Muscle of leg (tissue), 16 donors: ENCODE results near the gene ARL6IP1. TPM values are rescaled to one million over a fixed set of nuclear protein-coding genes. Genes with fewer than 3 reads are reported as not detected.

Source experiments
- DNase-seq: peaks from one replicate; pipeline ENCODE4 v3.0.0; 2013
- H3K27ac ChIP-seq: one replicate; pipeline ENCODE4 v1.5.1; 2013; ENCODE audit warnings: mild to moderate bottlenecking, low read length, control low read depth
- H3K27me3 ChIP-seq: one replicate; pipeline ENCODE4 v1.6.1; 2013; ENCODE audit warnings: low read length; ENCODE audit not compliant: control insufficient read depth, insufficient read depth
- H3K36me3 ChIP-seq: one replicate; pipeline ENCODE4 v1.6.1; 2013; ENCODE audit warnings: low read length; ENCODE audit not compliant: control insufficient read depth, insufficient read depth
- H3K4me1 ChIP-seq: one replicate; pipeline ENCODE4 v1.6.1; 2013; ENCODE audit warnings: low read length; ENCODE audit not compliant: control insufficient read depth, insufficient read depth
- H3K4me3 ChIP-seq: one replicate; pipeline ENCODE4 v1.5.1; 2013; ENCODE audit warnings: low read length, control low read depth
- H3K9me3 ChIP-seq: replicated peaks from 2 replicates; pipeline ENCODE4 v1.6.1; 2013; ENCODE audit warnings: low read depth, low read length; ENCODE audit not compliant: control insufficient read depth
- WGBS: methylation state at CpG from one replicate; pipeline ENCODE4 v1.1.5; 2013; ENCODE audit warnings: missing lambda C conversion rate; ENCODE audit not compliant: insufficient coverage; 5-methylcytosine and 5-hydroxymethylcytosine counted together
- long read RNA-seq, 11 donors: transcript quantifications; one replicate each; lab custom pipeline, GENCODE V29; 2026
- polyA plus RNA-seq, 8 donors: library from polyadenylated mRNA; unstranded; fragments of 120-200 nt; gene quantifications; one replicate each; pipeline versions ENCODE4 v1.2.1 to v1.2.3, GENCODE V29; 2013; ENCODE audit warnings: inconsistent platforms in 1 of 8, low replicate concordance in 1 of 8; ENCODE audit not compliant: insufficient read length in 8 of 8, insufficient read depth in 1 of 8
- total RNA-seq: library from RNA; stranded (reverse); fragments of 120-200 nt; gene quantifications from one replicate; pipeline ENCODE4 v1.2.4, GENCODE V29; 2013

The ARL6IP1 gene
- total RNA-seq, result 70.0 TPM
- polyA plus RNA-seq, result 100 to 1,000 TPM in 5 of 8 donors, 10 to 100 TPM in 3; 80.4 to 134 (median 103) TPM
- long read RNA-seq, donor 1, transcript ARL6IP1-201 (6 exons, 2,409 nt), result major isoform, 37 of 39 reads
- long read RNA-seq, donor 1, partial matches to known transcripts, result 0 of 39 reads
- long read RNA-seq, donor 1, other reads (novel, unspliced or antisense), result 0 of 39 reads
- long read RNA-seq, donor 2, transcript ARL6IP1-201 (6 exons, 2,409 nt), result major isoform, 7 of 7 reads
- long read RNA-seq, donor 2, partial matches to known transcripts, result 0 of 7 reads
- long read RNA-seq, donor 2, other reads (novel, unspliced or antisense), result 0 of 7 reads
- long read RNA-seq, donor 3, transcript ARL6IP1-201 (6 exons, 2,409 nt), result major isoform, 69 of 74 reads
- long read RNA-seq, donor 3, partial matches to known transcripts, result 0 of 74 reads
- long read RNA-seq, donor 3, other reads (novel, unspliced or antisense), result 0 of 74 reads
- long read RNA-seq, donor 4, transcript ARL6IP1-201 (6 exons, 2,409 nt), result major isoform, 30 of 45 reads
- long read RNA-seq, donor 4, partial matches to known transcripts, result 12 of 45 reads
- long read RNA-seq, donor 4, other reads (novel, unspliced or antisense), result 0 of 45 reads
- long read RNA-seq, donor 5, transcript ARL6IP1-201 (6 exons, 2,409 nt), result major isoform, 134 of 148 reads
- long read RNA-seq, donor 5, transcript ARL6IP1-206 (2 exons, 806 nt), result minor isoform, 8 of 148 reads
- long read RNA-seq, donor 5, partial matches to known transcripts, result 0 of 148 reads
- long read RNA-seq, donor 5, other reads (novel, unspliced or antisense), result 5 of 148 reads
- long read RNA-seq, donor 6, transcript ARL6IP1-206 (2 exons, 806 nt), result minor isoform, 5 of 85 reads
- long read RNA-seq, donor 6, transcript ARL6IP1-201 (6 exons, 2,409 nt), result major isoform, 76 of 85 reads
- long read RNA-seq, donor 6, partial matches to known transcripts, result 0 of 85 reads
- long read RNA-seq, donor 6, other reads (novel, unspliced or antisense), result 0 of 85 reads
- long read RNA-seq, donor 7, transcript ARL6IP1-201 (6 exons, 2,409 nt), result major isoform, 61 of 76 reads
- long read RNA-seq, donor 7, partial matches to known transcripts, result 13 of 76 reads
- long read RNA-seq, donor 7, other reads (novel, unspliced or antisense), result 0 of 76 reads
- long read RNA-seq, donor 8, transcript ARL6IP1-201 (6 exons, 2,409 nt), result major isoform, 44 of 47 reads
- long read RNA-seq, donor 8, partial matches to known transcripts, result 0 of 47 reads
- long read RNA-seq, donor 8, other reads (novel, unspliced or antisense), result 0 of 47 reads
- long read RNA-seq, donor 9, transcript ARL6IP1-201 (6 exons, 2,409 nt), result major isoform, 61 of 72 reads
- long read RNA-seq, donor 9, partial matches to known transcripts, result 10 of 72 reads
- long read RNA-seq, donor 9, other reads (novel, unspliced or antisense), result 0 of 72 reads
- long read RNA-seq, donor 10, transcript ARL6IP1-201 (6 exons, 2,409 nt), result major isoform, 80 of 87 reads
- long read RNA-seq, donor 10, partial matches to known transcripts, result 0 of 87 reads
- long read RNA-seq, donor 10, other reads (novel, unspliced or antisense), result 6 of 87 reads
- long read RNA-seq, donor 11, transcript ARL6IP1-201 (6 exons, 2,409 nt), result major isoform, 47 of 50 reads
- long read RNA-seq, donor 11, partial matches to known transcripts, result 0 of 50 reads
- long read RNA-seq, donor 11, other reads (novel, unspliced or antisense), result 0 of 50 reads

- under 1% methylated on average over 76 of the region's 77 CpGs for WGBS
- H3K4me1 ChIP-seq, result peaks cover 8% of the 10 kb centered on the region
- DNase-seq, result peak; percentile 100
- H3K4me3 ChIP-seq, result peak within 1 kb of the TSS; percentile 89
- no peaks in the 10 kb centered on the region for H3K9me3 ChIP-seq
- H3K27ac ChIP-seq, result peak within 1 kb of the TSS; percentile 94
- peaks cover 4% of the 10 kb centered on the region for H3K36me3 ChIP-seq
- no peaks in the 10 kb centered on the region for H3K27me3 ChIP-seq
These were observed at the start of gene ARL6IP1 for GRCh38 chr16:18801145-18801972. Gene ARL6IP1 (minus strand): TSS chr16:18801549. CDS start chr16:18801466, 83 bp downstream.

DNA sequence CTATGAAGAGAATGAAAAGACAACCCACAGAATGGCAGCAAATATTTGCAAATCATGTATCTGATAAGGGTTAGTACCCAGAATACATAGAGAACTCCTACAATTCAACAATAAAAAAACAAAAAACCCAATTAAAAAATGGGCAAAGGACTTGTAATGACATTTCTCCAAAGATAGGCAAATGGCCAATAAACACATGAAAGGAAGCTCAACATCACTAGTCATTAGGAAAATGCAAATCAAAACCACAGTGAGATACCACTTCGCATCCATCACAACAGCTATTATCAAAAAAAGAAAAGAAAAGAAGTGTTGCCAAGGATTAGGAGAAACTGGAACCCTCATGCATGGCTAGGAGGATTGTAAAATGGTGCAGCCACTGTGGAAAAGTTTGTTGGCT lies 45.1 kb upstream of the ARL6IP1 start:
- no peaks in the 10 kb centered on the region for H3K9me3 ChIP-seq
- no peak overlapping the region for H3K4me3 ChIP-seq
- H3K4me1 ChIP-seq, result no peaks in the 10 kb centered on the region
- H3K27me3 ChIP-seq, result no peaks in the 10 kb centered on the region
- DNase-seq, result no peak
- H3K27ac ChIP-seq, result no peak overlapping the region
- WGBS, result no CpG with 5 or more reads among the region's 1 CpG
- peaks cover 64% of the 10 kb centered on the region for H3K36me3 ChIP-seq

DNA sequence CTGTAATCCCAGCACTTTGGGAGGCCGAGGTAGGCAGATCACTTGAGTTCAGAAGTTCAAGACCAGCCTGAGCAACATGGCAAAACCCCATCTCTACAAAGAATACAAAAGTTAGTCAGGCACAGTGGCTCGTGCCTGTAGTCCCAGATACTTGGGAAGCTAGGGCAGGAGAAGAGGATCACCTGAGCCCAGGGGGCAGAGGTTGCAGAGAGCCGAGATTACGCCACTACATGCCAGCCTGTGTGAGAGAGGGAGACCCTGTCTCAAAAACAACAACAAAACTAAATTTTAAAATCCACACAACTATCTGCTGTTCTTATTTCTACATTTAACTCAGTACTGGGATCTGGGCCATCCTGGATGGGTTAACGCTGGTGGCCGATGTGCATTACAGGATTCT lies 41.2 kb upstream of the ARL6IP1 start:
- Histone ChIP-seq H3K27ac (no peak overlapping the region), H3K4me3 (no peak overlapping the region), H3K27me3 (no peaks in the 10 kb centered on the region), H3K4me1 (no peaks in the 10 kb centered on the region), H3K9me3 (no peaks in the 10 kb centered on the region), H3K36me3 (peaks cover 57% of the 10 kb centered on the region)
- no peak for DNase-seq
- WGBS, result 90% methylated on average over 2 of the region's 6 CpGs

DNA sequence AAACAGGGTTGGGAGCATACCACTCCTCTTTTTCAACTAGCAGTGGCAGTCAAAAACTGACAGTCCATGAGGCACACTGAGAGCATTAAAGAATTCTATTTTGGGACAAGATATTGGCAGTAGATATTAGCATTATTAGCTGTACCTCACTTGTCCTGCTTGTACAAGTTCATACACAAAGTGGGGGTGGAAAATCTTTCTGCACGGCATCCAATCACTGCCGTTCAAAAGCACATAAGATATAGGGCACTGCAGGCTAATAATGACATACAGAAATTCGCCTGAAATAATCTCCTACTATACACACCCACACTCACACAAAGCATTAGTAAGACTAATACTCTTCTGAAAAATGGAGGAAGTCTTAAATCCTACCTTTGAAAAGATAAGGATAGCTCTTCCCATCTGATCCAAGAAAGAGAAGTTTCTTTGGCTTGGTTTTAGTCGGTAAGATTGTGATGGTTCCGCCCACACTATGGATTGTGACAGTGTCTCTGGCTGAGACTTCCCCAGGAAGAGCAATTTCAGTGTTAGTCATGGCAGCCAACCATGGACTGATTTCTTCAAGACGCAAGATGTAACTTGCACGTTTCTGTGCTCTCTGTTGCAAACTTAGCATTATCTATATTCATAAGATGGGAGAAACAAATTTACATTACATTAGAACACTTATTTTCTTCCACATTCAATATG lies 40.6 kb upstream of the ARL6IP1 start:
- 75% methylated on average over 3 of the region's 7 CpGs for WGBS

DNA sequence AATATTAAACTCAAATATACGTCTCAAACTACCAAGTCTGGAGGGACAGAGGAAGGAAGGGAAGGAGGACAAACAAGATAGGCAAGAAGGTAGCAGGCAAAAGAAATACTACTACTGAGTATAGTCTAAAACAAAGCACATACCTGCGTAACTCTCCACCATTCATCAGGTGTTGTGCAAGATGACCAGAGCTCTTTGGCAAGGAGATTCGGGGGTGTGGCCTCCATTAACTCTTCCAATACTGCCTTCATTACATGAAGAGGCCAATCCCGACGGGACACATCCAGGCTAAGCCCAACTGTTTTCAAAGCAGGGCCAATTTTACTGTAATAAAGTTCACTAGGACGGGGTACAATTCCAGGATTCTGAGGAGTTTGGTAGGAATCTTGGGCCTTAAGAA lies 38.2 kb upstream of the ARL6IP1 start:
- Histone ChIP-seq H3K27me3 (no peaks in the 10 kb centered on the region), H3K4me1 (no peaks in the 10 kb centered on the region), H3K36me3 (peaks cover 65% of the 10 kb centered on the region), H3K27ac (no peak overlapping the region), H3K9me3 (no peaks in the 10 kb centered on the region), H3K4me3 (no peak overlapping the region)
- no peak for DNase-seq
- 100% methylated on average over 1 of the region's 6 CpGs for WGBS

More for the DNA sequence above, 40.6 kb upstream of the ARL6IP1 start:
- Histone ChIP-seq H3K4me3 (no peak overlapping the region), H3K36me3 (peaks cover 56% of the 10 kb centered on the region), H3K9me3 (no peaks in the 10 kb centered on the region), H3K27ac (no peak overlapping the region), H3K4me1 (no peaks in the 10 kb centered on the region), H3K27me3 (no peaks in the 10 kb centered on the region)
- DNase-seq, result no peak

- H3K9me3 ChIP-seq, result no peaks in the 10 kb centered on the region
- H3K27ac ChIP-seq, result no peak overlapping the region
- no peaks in the 10 kb centered on the region for H3K4me1 ChIP-seq
- no peaks in the 10 kb centered on the region for H3K27me3 ChIP-seq
- no peak overlapping the region for H3K4me3 ChIP-seq
- no peak for DNase-seq
- H3K36me3 ChIP-seq, result peaks cover 65% of the 10 kb centered on the region
These were observed 35.4 kb upstream of the ARL6IP1 start for GRCh38 chr16:18836702-18837101.

DNA sequence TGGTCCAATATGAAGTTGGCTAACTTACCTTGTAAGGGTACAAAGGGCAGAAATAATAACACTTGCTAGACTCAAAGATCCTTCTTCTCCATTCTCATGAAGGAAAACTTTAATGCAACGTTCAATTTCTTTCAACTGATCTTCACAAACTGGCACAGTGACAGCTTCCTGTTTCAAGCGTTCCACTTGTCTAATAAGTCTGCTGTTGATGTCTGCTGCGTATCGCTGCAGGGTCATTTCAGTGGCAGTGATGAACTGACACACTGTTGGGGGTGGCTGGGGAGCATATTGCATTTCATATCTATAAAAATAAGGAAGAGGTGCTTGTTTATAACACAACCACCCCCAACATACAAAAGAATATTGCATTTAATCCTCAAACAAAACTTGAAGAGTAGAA lies 33.5 kb upstream of the ARL6IP1 start:
- H3K27ac ChIP-seq, result no peak overlapping the region
- peaks cover 63% of the 10 kb centered on the region for H3K36me3 ChIP-seq
- peak; percentile 12 for DNase-seq
- H3K4me3 ChIP-seq, result no peak overlapping the region
- no peaks in the 10 kb centered on the region for H3K4me1 ChIP-seq
- H3K27me3 ChIP-seq, result no peaks in the 10 kb centered on the region
- H3K9me3 ChIP-seq, result no peaks in the 10 kb centered on the region
- 100% methylated on average over 1 of the region's 4 CpGs for WGBS

DNA sequence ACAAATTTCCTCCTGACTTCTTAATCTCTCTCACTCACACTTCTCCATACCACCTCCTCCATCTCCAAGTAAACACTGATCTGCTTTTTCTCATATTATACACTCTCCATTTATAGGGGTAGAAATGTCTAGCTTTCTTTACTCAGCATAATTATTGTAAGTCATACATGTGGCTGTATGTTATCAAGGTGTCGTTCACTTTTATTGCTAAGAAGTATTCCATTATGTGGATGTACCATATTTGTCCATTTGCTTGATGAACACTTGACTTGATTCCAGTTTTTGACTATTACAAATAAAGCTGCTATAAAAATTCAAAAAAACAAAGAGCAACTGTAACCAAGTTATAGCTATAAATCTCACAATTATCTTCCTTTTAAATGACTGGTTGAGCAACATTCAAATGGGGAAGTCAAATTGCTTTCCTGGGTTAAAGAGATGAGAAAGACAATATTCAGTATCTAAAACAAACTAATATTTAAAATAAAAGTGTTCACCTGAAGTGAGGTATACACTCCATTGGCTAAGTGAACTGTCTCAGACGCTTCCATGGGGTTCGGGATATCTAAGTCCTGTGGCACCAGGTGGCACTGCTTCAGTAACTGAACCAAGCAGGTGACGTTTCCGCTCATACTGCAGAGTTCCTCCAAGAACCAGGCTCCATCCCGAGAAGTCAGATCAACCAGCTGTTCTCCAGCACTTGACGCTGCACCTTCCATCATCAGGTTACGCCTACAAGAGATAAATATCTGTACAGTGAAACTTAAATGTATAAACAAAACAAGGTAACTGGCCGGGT lies 32.6 kb upstream of the ARL6IP1 start:
- H3K27ac ChIP-seq, result no peak overlapping the region
- DNase-seq, result no peak
- H3K36me3 ChIP-seq, result peaks cover 63% of the 10 kb centered on the region
- no peaks in the 10 kb centered on the region for H3K9me3 ChIP-seq
- H3K27me3 ChIP-seq, result no peaks in the 10 kb centered on the region
- WGBS, result 93% methylated on average over 4 of the region's 9 CpGs
- no peaks in the 10 kb centered on the region for H3K4me1 ChIP-seq
- H3K4me3 ChIP-seq, result no peak overlapping the region
